ENCODE measurements around the gene ERICH2.

DNA sequence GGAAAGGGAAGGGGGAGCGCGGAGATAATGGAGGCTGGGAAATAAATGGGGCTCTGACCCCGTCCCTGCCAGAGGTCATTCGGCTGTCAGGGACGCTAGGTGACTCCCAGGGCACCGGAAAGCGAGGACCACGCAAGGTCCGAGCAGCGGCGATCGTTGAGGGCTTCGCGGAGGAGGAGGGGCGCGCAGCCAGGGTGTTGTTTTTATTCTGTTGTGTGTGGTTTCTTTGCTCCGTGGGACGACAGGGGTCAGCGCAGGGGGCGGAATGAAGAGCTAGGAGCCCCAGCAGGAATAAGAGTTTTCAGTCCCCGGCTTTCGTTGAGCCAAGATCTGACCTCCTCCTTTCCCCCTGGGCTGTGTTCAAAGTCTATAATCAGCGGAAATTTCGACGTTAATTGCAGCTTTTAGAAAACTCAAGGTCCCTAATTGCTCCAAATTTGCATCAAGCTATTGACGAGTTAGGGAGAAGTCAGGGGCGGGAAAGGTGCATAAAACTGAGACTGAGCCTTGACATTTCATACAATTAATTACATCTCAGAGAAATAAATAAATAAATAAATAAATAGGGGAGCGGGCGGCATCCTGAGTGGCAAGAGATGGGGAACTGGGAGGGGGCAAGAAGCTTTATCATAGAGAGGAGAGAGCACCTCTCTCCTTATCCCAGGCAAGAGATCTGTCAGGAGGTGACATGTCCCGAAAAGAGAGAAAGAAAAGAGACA lies 48.7 kb downstream of the ERICH2 start:
- TF ChIP-seq ZNF589 (CRISPR knock-in tag; conservative IDR thresholded peaks at IDR 0.05) (no peak), MZF1 (CRISPR knock-in tag; IDR thresholded peaks at IDR 0.05; ENCODE audit: borderline replicate concordance) (no peak)
